Smooth muscle cell (in vitro differentiated cells): ENCODE data around the gene SPTB. TPM values are rescaled to one million over a fixed set of nuclear protein-coding genes. Genes with fewer than 3 reads are reported as not detected.

Experiments used
- DNase-seq: peaks from one replicate; lab custom pipeline; 2025; ENCODE audit not compliant: unreplicated experiment; lab: John Stamatoyannopoulos, UW
- H2AFZ ChIP-seq: fragments of 200-600 bp; sonication (generic); 2 replicates; pipeline ENCODE4 v1.6.0; 2016; ENCODE audit warnings: antibody characterized with exemption, low read depth, mild to moderate bottlenecking
- H3F3A ChIP-seq: fragments of 200-600 bp; sonication (generic); 2 replicates; pipeline ENCODE4 v1.6.0; 2017; ENCODE audit warnings: antibody characterized with exemption, low read depth
- H3K27ac ChIP-seq: fragments of 200-600 bp; sonication (generic); 2 replicates; pipeline ENCODE4 v1.5.1; 2016; ENCODE audit warnings: low read depth, mild to moderate bottlenecking
- H3K27me3 ChIP-seq: fragments of 200-600 bp; sonication (generic); 2 replicates; pipeline ENCODE4 v1.6.1; 2016; ENCODE audit warnings: low read depth, mild to moderate bottlenecking
- H3K36me3 ChIP-seq: fragments of 200-600 bp; sonication (generic); 2 replicates; pipeline ENCODE4 v1.5.1; 2016; ENCODE audit warnings: low read depth
- H3K4me1 ChIP-seq: fragments of 200-600 bp; sonication (generic); 2 replicates; pipeline ENCODE4 v1.5.1; 2016; ENCODE audit warnings: low read depth
- H3K4me2 ChIP-seq: fragments of 200-600 bp; sonication (generic); 2 replicates; pipeline ENCODE4 v1.6.0; 2016; ENCODE audit warnings: mild to moderate bottlenecking
- H3K4me3 ChIP-seq: fragments of 200-600 bp; sonication (generic); 2 replicates; pipeline ENCODE4 v1.5.1; 2016; ENCODE audit warnings: mild to moderate bottlenecking
- H3K79me2 ChIP-seq: fragments of 200-600 bp; sonication (generic); 2 replicates; pipeline ENCODE4 v1.6.0; 2016; ENCODE audit warnings: low read depth, mild to moderate bottlenecking
- H3K9ac ChIP-seq: fragments of 200-600 bp; sonication (generic); 2 replicates; pipeline ENCODE4 v1.6.0; 2016; ENCODE audit warnings: low read depth
- H3K9me3 ChIP-seq: fragments of 200-600 bp; sonication (generic); replicated peaks from 2 replicates; pipeline ENCODE4 v1.5.1; 2016; ENCODE audit warnings: low read depth
- H4K20me1 ChIP-seq: fragments of 200-600 bp; sonication (generic); 2 replicates; pipeline ENCODE4 v1.6.0; 2016; ENCODE audit warnings: low read depth
- CTCF ChIP-seq: fragments of 200-600 bp; sonication (generic); IDR thresholded peaks from 2 replicates; pipeline ENCODE4 v1.5.1; 2017; ENCODE audit warnings: borderline replicate concordance, mild to moderate bottlenecking, antibody characterized with exemption; ENCODE audit not compliant: insufficient read depth, poor library complexity, severe bottlenecking
- WGBS: methylation state at CpG from one replicate; pipeline ENCODE4 v1.1.7; 2016; ENCODE audit warnings: low lambda C conversion rate; 5-methylcytosine and 5-hydroxymethylcytosine counted together
- polyA plus RNA-seq: library from polyadenylated mRNA; unstranded; fragments of >200 nt; fragmentation: Nextera tagmentation; extraction: Ambion mirVana; gene quantifications from 2 replicates; pipeline ENCODE4 v1.2.1, GENCODE V29; 2016
- total RNA-seq: library from RNA; depleted of rRNA; stranded (reverse); fragments of >200 nt; gene quantifications from 2 replicates; pipeline ENCODE4 v1.2.3, GENCODE V29; 2014

Gene SPTB
- total and polyA plus RNA-seq, 2 experiments from 2014 or later: 0.25 to 3.3 TPM

- no peak for DNase-seq
- H3K27me3 ChIP-seq: no peaks in the 10 kb centered on the region
- no peak overlapping the region for H2AFZ ChIP-seq
- no peaks in the 10 kb centered on the region for H3K4me1 ChIP-seq
- no peaks in the 10 kb centered on the region for H3K9me3 ChIP-seq
- 97% methylated on average over 3 of the region's 3 CpGs for WGBS
- no peak for TF ChIP-seq CTCF
- H3K36me3 ChIP-seq: peaks cover 17% of the 10 kb centered on the region
- peaks cover 6% of the 10 kb centered on the region for H3K79me2 ChIP-seq
- no peak overlapping the region for H3K9ac ChIP-seq
- H4K20me1 ChIP-seq: peaks cover 62% of the 10 kb centered on the region
- H3F3A ChIP-seq: no peaks in the 10 kb centered on the region
- no peak overlapping the region for H3K4me3 ChIP-seq
- H3K27ac ChIP-seq: no peak overlapping the region
- no peak overlapping the region for H3K4me2 ChIP-seq
These were observed 47.3 kb upstream of the SPTB start for GRCh38 chr14:64927031-64927430.

- Histone ChIP-seq H3K27ac (no peak overlapping the region), H2AFZ (no peak overlapping the region), H3F3A (no peaks in the 10 kb centered on the region), H3K27me3 (no peaks in the 10 kb centered on the region), H3K9ac (no peak overlapping the region), H3K36me3 (peaks cover 16% of the 10 kb centered on the region), H3K4me2 (no peak overlapping the region), H3K4me3 (no peak overlapping the region), H3K4me1 (no peaks in the 10 kb centered on the region), H3K79me2 (peaks cover 10% of the 10 kb centered on the region), H4K20me1 (peaks cover 57% of the 10 kb centered on the region), H3K9me3 (no peaks in the 10 kb centered on the region)
- TF ChIP-seq CTCF: no peak
- no peak for DNase-seq
- 83% methylated on average over 4 of the region's 4 CpGs for WGBS
These were observed 46.8 kb upstream of the SPTB start for GRCh38 chr14:64926398-64926995.

- Histone ChIP-seq H3K4me3 (no peak overlapping the region), H3K9me3 (no peaks in the 10 kb centered on the region), H3K27me3 (no peaks in the 10 kb centered on the region), H3K36me3 (peaks cover 16% of the 10 kb centered on the region), H3K9ac (no peak overlapping the region), H3K27ac (no peak overlapping the region), H3F3A (no peaks in the 10 kb centered on the region), H2AFZ (no peak overlapping the region), H4K20me1 (peaks cover 43% of the 10 kb centered on the region), H3K4me2 (no peak overlapping the region), H3K4me1 (peaks cover 1% of the 10 kb centered on the region), H3K79me2 (peaks cover 25% of the 10 kb centered on the region)
- 100% methylated on average over 3 of the region's 3 CpGs for WGBS
- no peak for DNase-seq
- no peak for TF ChIP-seq CTCF
These were observed 43.3 kb upstream of the SPTB start for GRCh38 chr14:64923015-64923414.

GRCh38 chr14:64920465-64920864, 40.8 kb upstream of the SPTB start:
- no peak for TF ChIP-seq CTCF
- no peak overlapping the region for H3K4me3 ChIP-seq
- H3K36me3 ChIP-seq: peaks cover 6% of the 10 kb centered on the region
- no peak overlapping the region for H2AFZ ChIP-seq
- no peak overlapping the region for H3K4me2 ChIP-seq
- H3K79me2 ChIP-seq: peaks cover 51% of the 10 kb centered on the region
- no peak overlapping the region for H3K9ac ChIP-seq
- no peak for DNase-seq
- H3K27ac ChIP-seq: no peak overlapping the region
- H3K4me1 ChIP-seq: peaks cover 4% of the 10 kb centered on the region
- WGBS: 97% methylated on average over 2 of the region's 2 CpGs
- no peaks in the 10 kb centered on the region for H3K27me3 ChIP-seq
- peaks cover 29% of the 10 kb centered on the region for H4K20me1 ChIP-seq
- H3F3A ChIP-seq: no peaks in the 10 kb centered on the region
- H3K9me3 ChIP-seq: no peaks in the 10 kb centered on the region
